ENCODE results near the gene OGFOD3. TPM values are rescaled to one million over a fixed set of nuclear protein-coding genes. Genes with fewer than 3 reads are reported as not detected.

OGFOD3 gene
- total RNA-seq, 1 experiment from 2014 or later = 53.6 TPM

GRCh38 chr17:82440991-82441627, 22.7 kb upstream of the OGFOD3 start:
- ChIA-PET CTCF (interaction anchor here (0.6 kb wide), 1 partner anchor 15 kb away, joined by 4 read pairs; no protein-coding TSS in a partner anchor), POLR2A (interaction anchor here (1.7 kb wide), 1 partner anchor 10 kb away, joined by 4 read pairs; no protein-coding TSS in a partner anchor), RAD21 (ENCODE audit: low non-redundant PET in 1 of 2, low total read pairs in 2 of 2, uncharacterized antibody in 2 of 2, unreplicated experiment in 2 of 2) (no interaction called here)
- BruUV-seq (replicated peaks) = no TSS peak
- intact Hi-C loops (cut with micrococcal nuclease) = no loop called here
- no peak overlapping the region for H3K9ac ChIP-seq (ENCODE audit: low read length)
- H3K4me2 ChIP-seq (ENCODE audit: low read length) = no peak overlapping the region
- H3K27ac ChIP-seq (ENCODE audit: low read depth, low read length) = no peak overlapping the region
- H3K9me2 ChIP-seq (ENCODE audit: insufficient read depth) = no peaks in the 10 kb centered on the region
- 0 out of 4 replicates have a peak, but pooled peaks cover 0 to 12% of the 10 kb centered on the region in 2 experiments for H3K36me3 ChIP-seq (ENCODE audit: control insufficient read depth in 1 of 2, insufficient read depth in 2 of 2, low read length in 2 of 2)
- H3K9me3 ChIP-seq (ENCODE audit: control insufficient read depth in 1 of 2, insufficient read depth in 1 of 2, low read depth in 1 of 2, low read length in 2 of 2) = no peaks in the 10 kb centered on the region
- DNase-seq (ENCODE audit: low read depth, low spot score) (no peak), ATAC-seq (0 out of 2 replicates have a peak, but pooled peaks have one; percentile 1)
- no peak overlapping the region for H2AFZ ChIP-seq (ENCODE audit: low read depth, low read length, poor library complexity, severe bottlenecking)
- no peaks in the 10 kb centered on the region for H4K20me1 ChIP-seq (ENCODE audit: insufficient read depth)
- no peak overlapping the region for H3K4me3 ChIP-seq (replicated peaks in 1 of 2; ENCODE audit: low read depth in 1 of 2, low read length in 2 of 2)
- no peaks in the 10 kb centered on the region for H3K27me3 ChIP-seq (ENCODE audit: insufficient read depth, low read length)
- H3K79me2 ChIP-seq (ENCODE audit: insufficient read depth, low read length) = no peaks in the 10 kb centered on the region
- TF ChIP-seq EZH2 (IDR thresholded peaks at IDR 0.05) (no peak), YY1 (IDR thresholded peaks at IDR 0.05; ENCODE audit: extremely low read depth, insufficient replicate concordance, low read depth, low read length) (no peak), TCF7L2 (IDR thresholded peaks at IDR 0.05; ENCODE audit: borderline replicate concordance, extremely low read depth, insufficient read depth, insufficient read length) (no peak), MAX (IDR thresholded peaks at IDR 0.05) (no peak), CBX3 (IDR thresholded peaks at IDR 0.05; ENCODE audit: low read depth) (no peak), SIN3A (IDR thresholded peaks at IDR 0.05; ENCODE audit: low read depth) (no peak), EZH2phosphoT487 (IDR thresholded peaks at IDR 0.05; ENCODE audit: borderline replicate concordance) (no peak), ZFX (IDR thresholded peaks at IDR 0.05) (no peak), CTCF (IDR thresholded peaks at IDR 0.05 in 2 of 3, conservative IDR thresholded peaks at IDR 0.05 in 1 of 3; ENCODE audit: borderline replicate concordance in 1 of 3, insufficient read depth in 1 of 3, low read depth in 2 of 3, low read length in 2 of 3) (no peak), SRF (IDR thresholded peaks at IDR 0.05; ENCODE audit: low read depth) (no peak), FOSL1 (IDR thresholded peaks at IDR 0.05; ENCODE audit: low read depth) (no peak)
- no peaks in the 10 kb centered on the region for H3K4me1 ChIP-seq (ENCODE audit: control insufficient read depth in 1 of 2, insufficient read depth in 2 of 2, low read length in 2 of 2)

Data from HCT116 (cell line).